ENCODE data around the gene REXO4.

REXO4 gene

GRCh38 chr9:133417541-133418461 lies at the start of gene REXO4:
TSS of gene REXO4 (minus strand) at chr9:133418010. CDS start at chr9:133417844, 166 bp downstream.
- peak within 1 kb of the TSS; percentile 94 for H3K4me3 ChIP-seq (ENCODE audit: low read depth, low read length)
- peak; percentile 66 for DNase-seq (ENCODE audit: low read depth)

GRCh38 chr9:133467101-133467500 lies 49.3 kb upstream of the REXO4 start:
- DNase-seq (ENCODE audit: low read depth): no peak
- no peak overlapping the region for H3K4me3 ChIP-seq (ENCODE audit: low read depth, low read length)

- DNase-seq (ENCODE audit: low read depth): no peak
- no peak overlapping the region for H3K4me3 ChIP-seq (ENCODE audit: low read depth, low read length)
Observed at GRCh38 chr9:133465984-133466383, 48.2 kb upstream of the REXO4 start.

- no peak overlapping the region for H3K4me3 ChIP-seq (ENCODE audit: low read depth, low read length)
- DNase-seq (ENCODE audit: low read depth): no peak
Observed at GRCh38 chr9:133464638-133465037, 46.8 kb upstream of the REXO4 start.

GRCh38 chr9:133463864-133464615 lies 46.2 kb upstream of the REXO4 start:
- no peak for DNase-seq (ENCODE audit: low read depth)
- H3K4me3 ChIP-seq (ENCODE audit: low read depth, low read length): no peak overlapping the region

GRCh38 chr9:133463234-133463863 lies 45.5 kb upstream of the REXO4 start:
- no peak overlapping the region for H3K4me3 ChIP-seq (ENCODE audit: low read depth, low read length)

GRCh38 chr9:133461975-133462374 lies 44.2 kb upstream of the REXO4 start:
- no peak overlapping the region for H3K4me3 ChIP-seq (ENCODE audit: low read depth, low read length)
- no peak for DNase-seq (ENCODE audit: low read depth)

More at GRCh38 chr9:133463234-133463863, 45.5 kb upstream of the REXO4 start:
- no peak for DNase-seq (ENCODE audit: low read depth)

GRCh38 chr9:133460405-133461175 lies 42.8 kb upstream of the REXO4 start:
- peak overlapping the region; percentile 75 for H3K4me3 ChIP-seq (ENCODE audit: low read depth, low read length)
- DNase-seq (ENCODE audit: low read depth): no peak

- DNase-seq (ENCODE audit: low read depth): peak; percentile 74
- peak within 1 kb of the TSS; percentile 75 for H3K4me3 ChIP-seq (ENCODE audit: low read depth, low read length)
Observed at GRCh38 chr9:133459476-133460404, 41.9 kb upstream of the REXO4 start, which contains the start of gene CACFD1. TSS of gene CACFD1 (plus strand) at chr9:133459978. CDS start at chr9:133460067, 89 bp downstream.

- H3K4me3 ChIP-seq (ENCODE audit: low read depth, low read length): peak overlapping the region; percentile 75
- no peak for DNase-seq (ENCODE audit: low read depth)
Observed at GRCh38 chr9:133458643-133459312, 41.0 kb upstream of the REXO4 start.

- no peak overlapping the region for H3K4me3 ChIP-seq (ENCODE audit: low read depth, low read length)
- DNase-seq (ENCODE audit: low read depth): no peak
Observed at GRCh38 chr9:133457748-133458147, 39.9 kb upstream of the REXO4 start.

- H3K4me3 ChIP-seq (ENCODE audit: low read depth, low read length): no peak overlapping the region
- DNase-seq (ENCODE audit: low read depth): no peak
Observed at GRCh38 chr9:133457233-133457632, 39.4 kb upstream of the REXO4 start.

GRCh38 chr9:133456409-133456808 lies 38.6 kb upstream of the REXO4 start:
- H3K4me3 ChIP-seq (ENCODE audit: low read depth, low read length): no peak overlapping the region
- DNase-seq (ENCODE audit: low read depth): no peak

GRCh38 chr9:133455936-133456335 lies 38.1 kb upstream of the REXO4 start:
- DNase-seq (ENCODE audit: low read depth): no peak
- no peak overlapping the region for H3K4me3 ChIP-seq (ENCODE audit: low read depth, low read length)

- no peak overlapping the region for H3K4me3 ChIP-seq (ENCODE audit: low read depth, low read length)
- DNase-seq (ENCODE audit: low read depth): no peak
Observed at GRCh38 chr9:133454943-133455673, 37.3 kb upstream of the REXO4 start.

- DNase-seq (ENCODE audit: low read depth): no peak
- H3K4me3 ChIP-seq (ENCODE audit: low read depth, low read length): no peak overlapping the region
Observed at GRCh38 chr9:133454325-133454724, 36.5 kb upstream of the REXO4 start.

- no peak for DNase-seq (ENCODE audit: low read depth)
- no peak overlapping the region for H3K4me3 ChIP-seq (ENCODE audit: low read depth, low read length)
Observed at GRCh38 chr9:133453651-133454050, 35.8 kb upstream of the REXO4 start.

Measured in skeletal muscle cell (primary cell).